Left ventricle myocardium superior (tissue), 1 donor: ENCODE data around the gene HRH1. TPM values are rescaled to one million over a fixed set of nuclear protein-coding genes. Genes with fewer than 3 reads are reported as not detected.
A peak's percentile ranks its signal among the peaks of the same experiment; 100 is the strongest.
"Not testable (repeated sequence)": the region's sequence is repeated elsewhere in the genome, so short reads cannot be mapped to it uniquely, and the experiment has no call there.

Experiments
- ATAC-seq: fragments of 200-7000 bp; cut with Tn5 transposase; one replicate; pipeline ENCODE4 v1.9.1; 2020; ENCODE audit warnings: mild to moderate bottlenecking, moderate library complexity
- DNase-seq: peaks from one replicate; pipeline ENCODE4 v3.0.0-alpha.2; 2020
- intact Hi-C: fragments of 100-400 bp; cut with micrococcal nuclease; formaldehyde crosslinking; loops from one replicate; pipeline ENCODE4 v1.11.0; 2022
- total RNA-seq: library from RNA; stranded (reverse); fragmentation: NEBNext Ultra II Directional; extraction: Animal tissue kit (Norgen Biotek cat#: 25700); gene quantifications from one replicate; pipeline ENCODE4 v1.2.1, GENCODE V29; 2021
- donor health status: DM: no; HTN: yes; CAD: no; lungs with severe emphysema.

Gene HRH1
- total RNA-seq, 1 donor from 2014 or later, result 1.4 TPM

DNA sequence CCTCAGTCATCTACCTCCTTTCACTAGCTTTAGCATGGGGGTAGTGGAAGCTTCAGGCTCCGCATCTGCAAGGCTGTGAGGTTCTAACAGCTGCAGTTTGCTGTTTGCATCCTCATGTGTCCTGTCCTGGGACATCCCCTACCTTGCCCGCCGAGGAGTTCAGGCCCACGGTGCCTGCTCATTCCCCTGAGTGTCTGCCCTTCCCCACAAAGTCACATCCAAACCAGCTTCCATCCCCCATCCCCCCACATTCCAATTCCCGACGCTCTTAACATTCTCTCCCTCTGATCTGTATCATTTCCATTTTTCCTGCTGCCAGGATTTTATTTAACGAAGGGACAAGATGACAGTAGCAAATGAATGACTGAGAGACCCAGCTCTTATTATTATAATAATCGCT, 43.8 kb downstream of the HRH1 start:
- intact Hi-C loops, result no loop called here
- DNase-seq (no peak), ATAC-seq (no peak)

- ATAC-seq, result no peak
- intact Hi-C loops, result no loop called here
- DNase-seq, result no peak
Observed at GRCh38 chr3:11198495-11198894, 44.2 kb downstream of the HRH1 start.

DNA sequence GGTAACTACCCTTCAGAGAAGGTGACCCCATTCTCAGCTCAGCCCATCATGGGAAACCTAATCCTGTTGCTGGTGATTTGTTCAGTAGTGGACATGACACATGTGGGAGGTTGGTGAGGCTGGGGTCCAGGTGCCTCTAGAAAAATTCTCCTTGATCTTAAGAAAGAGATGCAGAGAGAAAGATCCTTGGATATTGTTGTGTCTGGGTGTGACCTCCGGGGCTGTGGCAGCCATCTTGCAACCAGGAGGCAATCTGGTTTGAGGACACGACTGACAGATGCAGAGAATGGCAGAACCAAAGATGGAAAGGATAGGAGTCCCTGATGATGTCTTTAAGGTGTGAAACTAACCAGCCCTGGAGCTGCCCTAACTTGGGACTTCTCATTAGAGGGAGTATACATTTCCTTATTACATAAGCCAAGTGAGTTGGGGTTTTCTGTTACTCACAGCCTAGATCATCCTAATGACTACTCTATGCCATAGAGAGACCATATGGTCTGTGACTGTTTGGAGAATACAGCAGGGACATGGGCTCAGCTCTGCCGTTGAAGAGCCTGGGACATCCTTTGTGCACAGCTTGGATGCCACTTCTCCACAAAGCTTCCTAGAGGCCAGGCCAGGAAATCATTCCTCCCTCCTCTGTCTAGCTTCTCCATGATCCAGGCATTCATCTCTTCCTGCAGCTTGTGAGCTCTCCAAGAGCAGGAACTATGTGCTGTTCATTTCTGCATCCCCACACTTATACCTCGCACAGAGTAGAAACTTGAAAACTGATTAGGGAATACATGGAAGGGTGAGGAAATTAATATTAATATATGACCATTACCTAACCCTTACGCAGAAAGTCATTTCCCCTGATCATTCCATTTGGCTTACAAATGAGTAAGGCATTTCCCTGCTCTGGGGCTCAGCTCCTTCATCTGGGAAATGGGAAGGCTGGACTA, 45.9 kb downstream of the HRH1 start:
- ATAC-seq (no peak), DNase-seq (no peak)
- intact Hi-C loops, result no loop called here

GRCh38 chr3:11201251-11202019, 47.1 kb downstream of the HRH1 start:
- ATAC-seq (peak; percentile 54), DNase-seq (no peak)
- intact Hi-C loops, result no loop called here

GRCh38 chr3:11203961-11204360, 49.7 kb downstream of the HRH1 start:
- intact Hi-C loops, result no loop called here

GRCh38 chr3:11204697-11205348, 50.5 kb downstream of the HRH1 start:
- intact Hi-C loops, result no loop called here
- no peak for ATAC-seq
- no peak for DNase-seq

More at GRCh38 chr3:11203961-11204360, 49.7 kb downstream of the HRH1 start:
- DNase-seq (no peak), ATAC-seq (no peak)

DNA sequence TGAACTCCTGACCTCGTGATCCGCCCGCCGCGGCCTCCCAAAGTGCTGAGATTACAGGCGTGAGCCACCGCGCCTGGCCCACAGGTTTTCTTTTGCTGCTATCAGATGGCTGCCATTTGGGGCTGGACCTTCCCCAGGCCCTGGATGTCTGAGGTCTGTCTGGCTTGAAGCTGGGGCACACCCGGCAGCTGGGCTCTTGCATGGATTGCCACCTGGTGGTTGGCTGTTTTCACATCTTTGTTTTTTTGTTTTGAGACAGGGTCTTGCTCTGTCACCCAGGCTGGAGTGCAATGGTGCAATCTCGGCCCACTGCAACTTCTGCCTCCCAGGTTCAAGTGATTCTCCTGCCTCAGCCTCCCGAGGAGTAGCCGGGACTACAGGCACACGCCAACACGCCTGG, 51.6 kb downstream of the HRH1 start:
- intact Hi-C loops, DNase-seq: not testable (repeated sequence)
- peak; percentile 57 for ATAC-seq

- no peak for DNase-seq
- intact Hi-C loops, result no loop called here
- no peak for ATAC-seq
Observed at GRCh38 chr3:11206316-11206715, 52.0 kb downstream of the HRH1 start.

GRCh38 chr3:11206953-11207352, 52.7 kb downstream of the HRH1 start:
- ATAC-seq, result no peak
- intact Hi-C loops, result no loop called here
- no peak for DNase-seq

GRCh38 chr3:11211531-11212298, 57.4 kb downstream of the HRH1 start:
- ATAC-seq, result peak; percentile 12

DNA sequence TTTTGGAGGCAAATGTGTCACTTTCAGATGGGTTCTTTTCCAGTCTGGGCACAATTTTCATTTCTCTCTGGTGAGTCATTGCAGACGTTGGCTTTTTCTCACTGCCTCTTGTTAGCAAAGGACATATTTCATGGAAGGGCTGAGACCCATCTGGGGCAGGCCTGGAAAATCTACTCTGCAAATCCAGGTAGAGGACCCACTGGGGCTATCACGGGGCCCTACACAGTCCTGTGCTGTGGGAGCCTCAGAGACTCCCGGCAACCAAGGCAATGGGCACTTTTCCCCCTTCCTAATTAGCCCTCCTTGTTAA, 58.0 kb downstream of the HRH1 start:
- DNase-seq, result no peak
- ATAC-seq, result no peak
- intact Hi-C loops, result no loop called here

More at GRCh38 chr3:11211531-11212298, 57.4 kb downstream of the HRH1 start:
- intact Hi-C loops, result no loop called here
- DNase-seq, result no peak

DNA sequence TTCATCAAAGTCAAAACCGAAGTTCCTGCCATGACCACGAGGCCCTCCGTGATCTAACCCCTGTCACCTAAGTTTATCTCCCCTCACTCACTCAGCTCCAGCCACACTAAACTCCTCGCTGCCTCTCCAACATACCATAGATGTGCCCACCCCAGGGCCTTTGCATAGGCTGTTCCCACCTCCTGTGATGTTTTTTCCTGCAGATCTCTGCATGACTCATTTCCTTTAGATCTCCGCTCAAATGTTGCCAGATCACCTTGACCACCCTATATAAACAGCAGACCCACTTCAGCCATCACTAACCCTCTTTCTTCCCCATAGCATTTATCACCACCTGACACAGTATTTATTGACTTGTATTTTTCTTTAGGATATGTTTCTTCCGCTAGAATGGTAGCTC, 58.5 kb downstream of the HRH1 start:
- DNase-seq (no peak), ATAC-seq (no peak)
- intact Hi-C loops, result no loop called here

GRCh38 chr3:11213810-11214450, 59.6 kb downstream of the HRH1 start:
- DNase-seq, result no peak
- intact Hi-C loops, result no loop called here
- ATAC-seq, result no peak

DNA sequence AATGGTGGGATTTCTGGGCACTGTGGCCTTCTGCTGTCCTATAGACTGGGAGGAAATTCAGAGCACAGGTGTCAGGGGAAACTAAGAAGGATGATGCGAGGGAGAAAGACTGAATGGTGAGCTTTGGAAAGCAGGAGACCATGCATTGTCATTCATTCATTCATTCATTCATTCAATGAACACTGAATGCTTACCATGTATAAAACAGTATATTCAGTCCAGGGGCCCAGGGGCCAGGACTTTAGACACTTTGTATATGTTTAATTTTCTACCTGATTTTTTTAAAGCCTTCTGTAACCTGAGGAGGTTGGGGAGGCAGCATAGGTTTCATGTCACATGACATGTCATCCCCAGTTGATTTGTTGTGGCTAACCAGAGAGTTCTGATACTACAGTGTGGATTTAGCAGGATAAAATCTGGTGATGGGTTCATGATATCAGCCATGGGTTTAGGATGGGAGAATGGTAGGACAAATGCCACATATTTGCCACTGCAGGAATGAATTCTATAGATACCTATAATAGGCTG, 60.2 kb downstream of the HRH1 start:
- DNase-seq, result no peak
- intact Hi-C loops, result no loop called here
- ATAC-seq, result no peak

DNA sequence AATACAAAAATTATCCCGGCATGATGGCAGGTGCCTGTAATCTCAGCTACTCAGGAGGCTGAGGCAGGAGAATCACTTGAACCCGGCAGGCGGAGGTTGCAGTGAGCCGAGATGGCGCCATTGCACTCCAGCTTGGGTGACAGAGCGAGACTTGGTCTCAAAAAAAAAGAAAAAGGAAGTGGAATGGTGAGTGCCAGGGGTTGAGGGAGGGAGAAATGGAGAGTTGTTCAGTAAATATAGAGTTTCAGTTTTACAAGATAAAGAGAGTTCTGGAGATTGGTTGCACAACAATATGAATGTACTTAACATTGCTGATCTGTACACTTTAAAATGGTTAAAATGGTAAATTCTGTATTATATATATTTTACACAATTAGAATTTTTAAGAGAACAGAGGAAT, 63.1 kb downstream of the HRH1 start:
- ATAC-seq, intact Hi-C loops, DNase-seq: not testable (repeated sequence)

DNA sequence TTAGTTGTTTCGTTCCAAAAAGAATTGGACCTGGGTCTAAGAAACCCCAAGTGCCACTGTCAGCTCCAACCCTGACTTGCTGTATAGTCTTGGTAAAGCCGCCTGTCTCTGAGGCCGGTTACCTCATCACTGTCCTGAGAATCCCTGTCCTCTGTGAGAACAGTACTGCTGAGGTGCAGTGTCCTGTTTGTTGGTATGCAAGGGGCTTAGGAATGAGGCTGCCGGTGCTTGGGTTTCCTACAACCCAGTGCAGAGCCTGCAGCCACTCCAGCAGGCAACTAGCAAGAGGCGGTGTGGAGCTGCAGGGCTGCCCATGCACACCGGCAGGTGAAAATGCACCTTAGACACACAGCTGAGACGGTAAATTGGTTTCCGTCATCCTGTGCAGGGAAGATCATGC, 65.9 kb downstream of the HRH1 start:
- intact Hi-C loops, result no loop called here
- DNase-seq (no peak), ATAC-seq (no peak)

GRCh38 chr3:11221818-11222415, 67.6 kb downstream of the HRH1 start:
- DNase-seq (no peak), ATAC-seq (no peak)
- intact Hi-C loops, result no loop called here

GRCh38 chr3:11224010-11224409, 69.7 kb downstream of the HRH1 start:
- no peak for DNase-seq
- intact Hi-C loops, result no loop called here
- no peak for ATAC-seq
